ENCODE results near the gene NHERF1.

DNA sequence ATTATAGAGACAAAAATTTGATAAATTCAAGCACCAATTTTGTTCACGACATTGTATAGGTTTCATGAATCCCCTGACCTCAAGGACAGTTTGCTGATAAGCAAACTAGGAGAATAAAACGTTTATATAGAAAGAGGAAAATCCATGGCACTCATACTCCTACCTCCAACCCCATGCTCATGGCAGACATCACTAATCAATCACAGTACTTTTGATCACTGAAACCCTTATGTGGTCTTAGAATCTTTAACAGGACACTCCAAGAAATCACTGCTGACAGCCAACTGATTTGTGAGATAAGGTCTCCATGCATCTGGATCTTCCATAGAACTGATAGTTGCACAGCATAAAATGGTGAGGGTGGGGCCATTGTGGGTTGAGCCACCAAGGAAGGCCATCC, 4.7 kb upstream of the NHERF1 start:
- TF ChIP-seq, protein P1, sequence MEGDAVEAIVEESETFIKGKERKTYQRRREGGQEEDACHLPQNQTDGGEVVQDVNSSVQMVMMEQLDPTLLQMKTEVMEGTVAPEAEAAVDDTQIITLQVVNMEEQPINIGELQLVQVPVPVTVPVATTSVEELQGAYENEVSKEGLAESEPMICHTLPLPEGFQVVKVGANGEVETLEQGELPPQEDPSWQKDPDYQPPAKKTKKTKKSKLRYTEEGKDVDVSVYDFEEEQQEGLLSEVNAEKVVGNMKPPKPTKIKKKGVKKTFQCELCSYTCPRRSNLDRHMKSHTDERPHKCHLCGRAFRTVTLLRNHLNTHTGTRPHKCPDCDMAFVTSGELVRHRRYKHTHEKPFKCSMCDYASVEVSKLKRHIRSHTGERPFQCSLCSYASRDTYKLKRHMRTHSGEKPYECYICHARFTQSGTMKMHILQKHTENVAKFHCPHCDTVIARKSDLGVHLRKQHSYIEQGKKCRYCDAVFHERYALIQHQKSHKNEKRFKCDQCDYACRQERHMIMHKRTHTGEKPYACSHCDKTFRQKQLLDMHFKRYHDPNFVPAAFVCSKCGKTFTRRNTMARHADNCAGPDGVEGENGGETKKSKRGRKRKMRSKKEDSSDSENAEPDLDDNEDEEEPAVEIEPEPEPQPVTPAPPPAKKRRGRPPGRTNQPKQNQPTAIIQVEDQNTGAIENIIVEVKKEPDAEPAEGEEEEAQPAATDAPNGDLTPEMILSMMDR (conservative IDR thresholded peaks at IDR 0.05; ENCODE audit: low read depth, low read length), result no peak
- TF ChIP-seq EZH2phosphoT487 (IDR thresholded peaks at IDR 0.05; ENCODE audit: borderline replicate concordance, low read length), result no peak
